ENCODE results near the gene NOC2L. TPM values are rescaled to one million over a fixed set of nuclear protein-coding genes. Genes with fewer than 3 reads are reported as not detected.

The NOC2L gene
- total and polyA plus RNA-seq, 8 donors = 44.9 to 76.8 (median 55.2) TPM

GRCh38 chr1:963746-964525, 4.9 kb upstream of the NOC2L start:
- no peaks in the 10 kb centered on the region for H3K9me3 ChIP-seq
- intact Hi-C loops (cut with DNase I) = no loop called here
- TF ChIP-seq CTCF (IDR thresholded peaks at IDR 0.05) = no peak
- peaks cover 0 to 26% of the 10 kb centered on the region in 2 donors for H3K36me3 ChIP-seq
- DNase-seq = no peak
- peaks cover 0 to 48% of the 10 kb centered on the region in 2 donors for H3K27me3 ChIP-seq
- H3K4me1 ChIP-seq = peaks cover 6 to 41% of the 10 kb centered on the region in 2 donors
- ATAC-seq = no peak
- no peak overlapping the region for H3K27ac ChIP-seq
- no peak overlapping the region for H3K4me3 ChIP-seq

GRCh38 chr1:963301-963651, 4.2 kb upstream of the NOC2L start:
- TF ChIP-seq CTCF (IDR thresholded peaks at IDR 0.05) = no peak

GRCh38 chr1:962381-963300, 3.6 kb upstream of the NOC2L start:
- H3K4me3 ChIP-seq = no peak overlapping the region
- H3K9me3 ChIP-seq = no peaks in the 10 kb centered on the region
- H3K4me1 ChIP-seq = peaks cover 12 to 52% of the 10 kb centered on the region in 2 donors
- H3K27ac ChIP-seq = no peak overlapping the region
- no peak for TF ChIP-seq CTCF (IDR thresholded peaks at IDR 0.05)
- intact Hi-C loops (cut with DNase I) = no loop called here
- ATAC-seq (no peak), DNase-seq (no peak)
- peaks cover 0 to 35% of the 10 kb centered on the region in 2 donors for H3K27me3 ChIP-seq
- H3K36me3 ChIP-seq = peaks cover 0 to 26% of the 10 kb centered on the region in 2 donors

More at GRCh38 chr1:963301-963651, 4.2 kb upstream of the NOC2L start:
- Histone ChIP-seq H3K4me3 (no peak overlapping the region), H3K4me1 (peaks cover 10 to 45% of the 10 kb centered on the region in 2 donors), H3K36me3 (peaks cover 0 to 26% of the 10 kb centered on the region in 2 donors), H3K9me3 (no peaks in the 10 kb centered on the region), H3K27ac (no peak overlapping the region), H3K27me3 (peaks cover 0 to 42% of the 10 kb centered on the region in 2 donors)
- intact Hi-C loops (cut with DNase I) = no loop called here
- DNase-seq (no peak), ATAC-seq (no peak)

GRCh38 chr1:961132-961669, 2.1 kb upstream of the NOC2L start:
- Histone ChIP-seq H3K27ac (no peak overlapping the region), H3K4me1 (peaks cover 11 to 50% of the 10 kb centered on the region in 2 donors), H3K36me3 (peaks cover 0 to 36% of the 10 kb centered on the region in 2 donors), H3K9me3 (no peaks in the 10 kb centered on the region), H3K27me3 (peaks cover 0 to 21% of the 10 kb centered on the region in 2 donors), H3K4me3 (peak overlapping the region; percentile 57 to 73)
- no peak for ATAC-seq
- DNase-seq = no peak
- TF ChIP-seq CTCF (IDR thresholded peaks at IDR 0.05) = no peak
- intact Hi-C loops (cut with DNase I) = no loop called here
